GM12874 (cell line): ENCODE measurements around the gene TUBA1B.

ENCODE experiments used
- TF ChIP-seq, protein P1 (sequence below): IDR thresholded peaks from 2 replicates; pipeline ENCODE4 v1.5.1; 2011; ENCODE audit warnings: low read depth, mild to moderate bottlenecking, control low read depth, low read length, moderate library complexity; ENCODE audit not compliant: insufficient read depth

TUBA1B gene

DNA sequence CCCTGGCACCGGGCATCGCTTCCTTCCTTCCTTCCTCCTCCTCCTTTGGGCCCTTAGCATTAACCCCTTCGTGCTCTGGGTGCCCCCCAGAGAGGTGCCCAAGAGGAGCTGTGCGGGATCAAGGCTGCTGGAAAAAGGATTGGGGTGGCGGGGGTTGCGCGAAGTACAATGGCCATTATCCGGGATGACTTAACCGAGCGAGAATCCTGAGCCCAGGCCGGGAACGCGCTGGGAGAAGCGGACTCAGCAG is 39.4 kb downstream of the TUBA1B start:
- TF ChIP-seq, protein P1, sequence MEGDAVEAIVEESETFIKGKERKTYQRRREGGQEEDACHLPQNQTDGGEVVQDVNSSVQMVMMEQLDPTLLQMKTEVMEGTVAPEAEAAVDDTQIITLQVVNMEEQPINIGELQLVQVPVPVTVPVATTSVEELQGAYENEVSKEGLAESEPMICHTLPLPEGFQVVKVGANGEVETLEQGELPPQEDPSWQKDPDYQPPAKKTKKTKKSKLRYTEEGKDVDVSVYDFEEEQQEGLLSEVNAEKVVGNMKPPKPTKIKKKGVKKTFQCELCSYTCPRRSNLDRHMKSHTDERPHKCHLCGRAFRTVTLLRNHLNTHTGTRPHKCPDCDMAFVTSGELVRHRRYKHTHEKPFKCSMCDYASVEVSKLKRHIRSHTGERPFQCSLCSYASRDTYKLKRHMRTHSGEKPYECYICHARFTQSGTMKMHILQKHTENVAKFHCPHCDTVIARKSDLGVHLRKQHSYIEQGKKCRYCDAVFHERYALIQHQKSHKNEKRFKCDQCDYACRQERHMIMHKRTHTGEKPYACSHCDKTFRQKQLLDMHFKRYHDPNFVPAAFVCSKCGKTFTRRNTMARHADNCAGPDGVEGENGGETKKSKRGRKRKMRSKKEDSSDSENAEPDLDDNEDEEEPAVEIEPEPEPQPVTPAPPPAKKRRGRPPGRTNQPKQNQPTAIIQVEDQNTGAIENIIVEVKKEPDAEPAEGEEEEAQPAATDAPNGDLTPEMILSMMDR: no peak

DNA sequence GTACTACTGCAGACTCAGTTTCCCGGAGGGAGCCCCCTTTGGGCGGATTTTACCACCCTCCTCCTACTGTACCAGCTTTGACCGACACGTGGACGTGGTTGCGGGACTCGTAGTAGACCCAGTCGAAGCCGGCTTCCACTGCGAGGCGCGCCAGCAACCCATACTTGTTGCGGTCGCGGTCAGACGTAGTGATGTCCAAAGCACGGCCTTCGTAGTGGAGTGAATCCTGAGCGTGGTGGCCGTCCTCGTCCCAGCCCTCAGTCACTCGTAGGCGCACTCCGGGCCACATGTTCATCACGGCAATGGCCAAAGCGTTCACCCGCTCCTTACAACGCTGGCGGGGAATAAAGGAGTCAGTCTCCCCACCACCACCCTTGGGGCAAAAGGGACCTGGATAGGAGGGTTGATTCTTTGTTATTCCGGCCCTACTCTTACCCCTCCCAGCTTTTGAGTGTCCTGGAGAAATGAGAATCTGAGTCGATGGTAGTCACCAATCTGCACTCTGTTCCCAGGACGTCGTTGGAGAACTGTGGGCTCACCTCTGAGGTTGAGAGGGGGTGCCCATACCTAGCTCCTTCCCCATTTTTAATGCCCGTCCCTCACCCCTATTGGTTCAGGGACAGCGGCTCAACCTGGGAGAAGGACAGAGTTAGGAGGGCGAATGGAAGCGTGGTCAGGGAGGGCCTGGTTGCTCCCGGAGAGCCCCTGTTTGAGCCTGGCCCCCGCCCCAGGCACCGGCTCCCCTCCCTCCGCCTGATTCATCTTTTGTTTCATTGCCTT is 39.9 kb downstream of the TUBA1B start:
- TF ChIP-seq, protein P1: no peak

DNA sequence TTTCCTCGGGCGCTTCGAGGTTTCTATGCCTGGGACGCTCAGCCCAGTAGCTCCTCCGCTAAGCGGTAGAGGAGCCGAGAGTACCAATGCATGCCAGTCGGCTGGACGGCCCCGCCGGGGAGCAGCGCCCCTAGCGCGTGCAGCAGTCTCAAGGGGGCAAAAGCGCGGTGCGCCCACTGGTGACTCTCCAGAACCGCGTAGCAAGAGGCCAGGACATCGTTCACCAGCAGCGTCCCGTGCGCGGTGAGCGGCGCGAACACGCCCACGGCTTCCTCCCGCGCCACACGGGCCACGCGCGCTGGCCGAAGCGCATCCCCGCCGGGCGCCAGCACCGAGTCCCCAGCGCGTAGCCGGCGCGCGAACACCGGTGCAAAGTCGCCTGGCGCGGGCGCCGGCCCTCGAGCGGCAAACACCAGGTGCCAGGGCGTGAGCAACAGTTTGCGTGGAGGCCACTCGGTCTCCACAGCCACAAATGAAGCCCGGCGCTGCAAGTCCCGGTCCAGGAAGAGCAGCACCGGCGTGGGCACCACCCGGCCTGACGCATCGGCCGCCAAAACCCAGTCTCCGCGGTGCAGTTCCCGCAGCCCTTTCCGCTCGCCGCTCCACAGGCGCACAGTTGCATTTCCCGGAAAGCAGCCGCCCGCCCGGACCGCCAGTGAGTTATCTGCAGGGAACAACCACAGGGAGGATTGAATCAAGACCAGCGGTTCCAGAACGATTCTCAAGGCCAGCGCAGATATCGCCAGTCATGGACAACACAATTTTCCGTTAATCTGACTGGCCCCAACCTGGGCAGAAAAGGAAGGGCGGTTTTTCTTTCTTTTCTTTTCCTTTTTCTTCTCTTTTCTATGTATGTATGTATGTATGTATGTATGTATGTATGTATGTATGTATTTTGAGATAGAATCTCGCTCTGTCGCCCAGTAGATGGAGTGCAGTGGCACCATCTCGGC is 41.1 kb downstream of the TUBA1B start:
- TF ChIP-seq, protein P1: peak; percentile 57

DNA sequence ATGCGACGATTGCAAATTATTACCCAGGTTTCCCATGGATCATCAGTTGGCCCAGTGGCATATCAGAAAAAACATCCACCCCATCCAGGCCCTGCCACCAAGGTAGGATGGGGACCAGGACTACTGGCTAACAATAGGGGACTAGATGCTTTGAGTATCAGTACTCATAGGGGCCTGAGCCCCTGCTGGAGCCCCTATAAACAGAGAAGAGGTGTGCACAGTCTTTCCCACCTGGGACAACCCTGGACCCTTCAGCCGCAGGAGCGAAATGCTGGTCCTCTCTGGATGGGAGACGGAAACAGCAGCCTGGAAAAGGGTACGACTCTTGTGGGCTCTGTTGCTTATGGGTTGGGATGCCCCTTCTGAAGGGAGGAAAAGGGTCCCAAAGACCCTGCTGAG is 42.3 kb downstream of the TUBA1B start:
- TF ChIP-seq, protein P1: no peak

DNA sequence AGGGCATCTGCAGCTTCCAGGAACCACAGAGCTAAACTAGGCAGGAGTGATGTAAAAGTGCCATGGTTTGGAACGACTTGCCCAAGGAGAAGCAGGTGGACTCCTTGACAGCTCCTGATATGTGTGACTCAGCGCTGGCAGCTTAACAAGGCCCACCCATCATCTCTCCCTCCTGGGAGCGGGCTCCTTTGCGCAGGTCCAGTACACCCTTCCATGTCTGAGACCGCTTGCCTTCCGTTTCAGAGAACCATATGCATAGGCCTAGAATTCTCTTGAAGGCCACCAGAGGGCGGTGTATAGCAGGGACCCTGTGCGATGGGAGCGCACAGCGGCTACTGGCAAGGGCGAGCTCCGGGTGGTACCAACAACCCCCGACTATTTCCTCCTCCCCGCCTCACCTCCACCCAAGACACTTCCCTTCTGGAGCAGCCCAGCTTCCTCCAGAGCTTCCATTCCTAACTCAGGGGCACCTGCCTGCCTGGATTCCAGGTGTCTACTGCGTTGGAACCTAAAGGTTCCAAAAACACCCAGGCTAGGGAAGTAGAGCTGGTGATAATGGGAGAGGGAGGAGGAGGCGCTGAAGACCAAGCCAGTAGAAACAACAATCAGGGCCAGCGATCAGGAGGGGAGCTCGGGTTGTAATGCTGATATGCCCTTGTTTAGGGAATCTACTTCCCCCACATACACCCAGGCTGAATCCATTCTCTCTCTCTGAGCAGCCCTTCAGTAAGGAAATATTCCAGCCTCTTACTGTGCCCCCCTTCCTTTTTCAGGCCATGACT is 42.9 kb downstream of the TUBA1B start:
- TF ChIP-seq, protein P1: peak; percentile 93

DNA sequence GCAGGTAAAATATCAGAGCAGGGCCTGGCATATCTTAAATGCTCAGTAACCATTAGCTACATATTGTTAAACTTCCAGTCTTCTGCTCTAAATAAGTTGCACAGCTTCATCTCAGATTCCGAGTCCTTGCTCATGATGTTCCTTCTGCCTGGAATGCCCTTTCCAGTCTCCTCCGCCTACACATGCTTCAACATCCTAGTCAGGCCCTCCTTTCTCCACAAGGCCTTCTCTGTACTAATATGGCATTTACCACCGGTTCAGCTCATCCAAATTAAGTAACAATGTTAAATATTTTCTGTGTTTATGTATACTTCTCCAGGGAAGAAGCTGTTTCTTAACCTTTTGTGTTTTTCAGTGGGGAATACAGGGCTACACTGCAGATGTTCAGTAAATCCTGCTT is 45.1 kb downstream of the TUBA1B start:
- TF ChIP-seq, protein P1: no peak

DNA sequence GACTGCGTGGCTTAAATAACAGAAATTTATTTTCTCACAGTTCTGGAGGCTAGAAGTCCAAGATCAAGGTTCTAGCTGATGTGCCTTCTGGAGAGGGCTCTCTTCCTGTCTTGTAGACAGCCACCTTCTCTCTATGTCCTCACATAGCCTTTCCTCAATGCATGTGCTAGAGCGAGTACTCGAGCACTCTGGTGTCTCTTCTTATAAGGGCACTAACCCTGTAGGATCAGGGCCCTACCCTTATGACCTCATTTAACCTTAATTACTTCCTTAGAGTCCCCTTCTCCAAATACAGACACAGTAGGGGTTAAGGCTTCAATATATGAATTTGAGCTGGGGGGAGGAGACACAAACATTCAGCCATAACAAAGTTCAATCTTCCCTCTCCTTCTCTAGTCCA is 46.8 kb downstream of the TUBA1B start:
- TF ChIP-seq, protein P1: no peak
